ENCODE data around the gene CAMSAP2.

- TF ChIP-seq CTCF (conservative IDR thresholded peaks at IDR 0.05 in 1 of 2, IDR thresholded peaks at IDR 0.05 in 1 of 2; ENCODE audit: extremely low read depth in 1 of 2, insufficient read depth in 1 of 2, low read depth in 1 of 2, low read length in 2 of 2) (no peak), EZH2 (IDR thresholded peaks at IDR 0.05; ENCODE audit: borderline replicate concordance, low read length) (no peak)
These were observed 166.8 kb downstream of the CAMSAP2 start for GRCh38 chr1:200905411-200906052.
